Astrocyte (in vitro differentiated cells and primary cell): ENCODE data around the gene TMEM267. TPM values are rescaled to one million over a fixed set of nuclear protein-coding genes. Genes with fewer than 3 reads are reported as not detected.

ENCODE experiments used
- DNase-seq: peaks from one replicate; pipeline ENCODE4 v3.0.0-alpha.2; 2010; ENCODE audit warnings: low read depth
- FAIRE-seq: peaks from 2 replicates; lab custom pipeline; 2011; peaks lifted over from hg19 to GRCh38; lab: Jason Lieb, UNC
- H2AFZ ChIP-seq: 2 replicates; pipeline ENCODE4 v1.6.0; 2012; ENCODE audit warnings: low read depth, low read length, inconsistent platforms
- H3K27ac ChIP-seq: 2 replicates; pipeline ENCODE4 v1.5.1; 2011; ENCODE audit warnings: low read depth, low read length, inconsistent platforms
- H3K27me3 ChIP-seq: 2 replicates; pipeline ENCODE4 v1.6.0; 2011; ENCODE audit warnings: low read length, inconsistent platforms; ENCODE audit not compliant: insufficient read depth
- H3K36me3 ChIP-seq: 2 replicates; pipeline ENCODE4 v1.5.1; 2011; ENCODE audit warnings: low read length, inconsistent platforms; ENCODE audit not compliant: insufficient read depth
- H3K4me1 ChIP-seq: 2 replicates; pipeline ENCODE4 v1.5.1; 2011; ENCODE audit warnings: low read length, inconsistent platforms; ENCODE audit not compliant: insufficient read depth
- H3K4me2 ChIP-seq: 2 replicates; pipeline ENCODE4 v1.6.0; 2012; ENCODE audit warnings: low read length, inconsistent platforms
- H3K4me3 ChIP-seq: 2 replicates; pipeline ENCODE4 v1.5.1; 2011; ENCODE audit warnings: low read depth, mild to moderate bottlenecking, low read length, inconsistent platforms; ENCODE audit not compliant: insufficient read depth
- H3K79me2 ChIP-seq: 2 replicates; pipeline ENCODE4 v1.6.0; 2012; ENCODE audit warnings: mild to moderate bottlenecking, low read length, inconsistent platforms; ENCODE audit not compliant: insufficient read depth
- H3K9ac ChIP-seq: 2 replicates; pipeline ENCODE4 v1.6.0; 2012; ENCODE audit warnings: mild to moderate bottlenecking, low read length, inconsistent platforms
- H3K9me3 ChIP-seq: 2 replicates; pipeline ENCODE4 v1.5.1; 2012; ENCODE audit warnings: low read depth, mild to moderate bottlenecking, low read length, inconsistent platforms; ENCODE audit not compliant: insufficient read depth
- H4K20me1 ChIP-seq: 2 replicates; pipeline ENCODE4 v1.6.0; 2012; ENCODE audit warnings: low read length, inconsistent platforms; ENCODE audit not compliant: insufficient read depth
- H3K27ac Mint-ChIP-seq: one replicate; pipeline ENCODE4 v1.8.0; 2021; ENCODE audit warnings: mild to moderate bottlenecking, mixed read lengths; ENCODE audit not compliant: unreplicated experiment
- H3K27me3 Mint-ChIP-seq: one replicate; pipeline ENCODE4 v1.8.0; 2021; ENCODE audit warnings: low read depth, mixed read lengths; ENCODE audit not compliant: unreplicated experiment
- H3K36me3 Mint-ChIP-seq: one replicate; pipeline ENCODE4 v1.8.0; 2021; ENCODE audit warnings: low read depth, mixed read lengths; ENCODE audit not compliant: unreplicated experiment
- H3K4me1 Mint-ChIP-seq: one replicate; pipeline ENCODE4 v1.8.0; 2021; ENCODE audit warnings: low read depth, mixed read lengths; ENCODE audit not compliant: unreplicated experiment
- H3K4me3 Mint-ChIP-seq: one replicate; pipeline ENCODE4 v1.8.0; 2021; ENCODE audit warnings: mild to moderate bottlenecking, moderate library complexity, mixed read lengths; ENCODE audit not compliant: unreplicated experiment
- H3K9me3 Mint-ChIP-seq: one replicate; pipeline ENCODE4 v1.8.0; 2021; ENCODE audit warnings: mild to moderate bottlenecking, mixed read lengths; ENCODE audit not compliant: unreplicated experiment
- EZH2 ChIP-seq: IDR thresholded peaks from 2 replicates; pipeline ENCODE4 v1.6.1; 2012; ENCODE audit warnings: mild to moderate bottlenecking, low read length, inconsistent platforms; ENCODE audit not compliant: insufficient read depth
- total RNA-seq: library from RNA; stranded (reverse); gene quantifications from 2 replicates; pipeline ENCODE4 v1.2.1, GENCODE V29; 2021
- TF ChIP-seq, protein P1 (sequence below): IDR thresholded peaks from 2 replicates; pipeline ENCODE4 v1.5.1; 2011; ENCODE audit warnings: low read depth, mild to moderate bottlenecking, inconsistent platforms, low read length, moderate library complexity; ENCODE audit not compliant: insufficient read depth

Gene TMEM267
- total RNA-seq, 1 donor from 2014 or later = 20.9 TPM

DNA sequence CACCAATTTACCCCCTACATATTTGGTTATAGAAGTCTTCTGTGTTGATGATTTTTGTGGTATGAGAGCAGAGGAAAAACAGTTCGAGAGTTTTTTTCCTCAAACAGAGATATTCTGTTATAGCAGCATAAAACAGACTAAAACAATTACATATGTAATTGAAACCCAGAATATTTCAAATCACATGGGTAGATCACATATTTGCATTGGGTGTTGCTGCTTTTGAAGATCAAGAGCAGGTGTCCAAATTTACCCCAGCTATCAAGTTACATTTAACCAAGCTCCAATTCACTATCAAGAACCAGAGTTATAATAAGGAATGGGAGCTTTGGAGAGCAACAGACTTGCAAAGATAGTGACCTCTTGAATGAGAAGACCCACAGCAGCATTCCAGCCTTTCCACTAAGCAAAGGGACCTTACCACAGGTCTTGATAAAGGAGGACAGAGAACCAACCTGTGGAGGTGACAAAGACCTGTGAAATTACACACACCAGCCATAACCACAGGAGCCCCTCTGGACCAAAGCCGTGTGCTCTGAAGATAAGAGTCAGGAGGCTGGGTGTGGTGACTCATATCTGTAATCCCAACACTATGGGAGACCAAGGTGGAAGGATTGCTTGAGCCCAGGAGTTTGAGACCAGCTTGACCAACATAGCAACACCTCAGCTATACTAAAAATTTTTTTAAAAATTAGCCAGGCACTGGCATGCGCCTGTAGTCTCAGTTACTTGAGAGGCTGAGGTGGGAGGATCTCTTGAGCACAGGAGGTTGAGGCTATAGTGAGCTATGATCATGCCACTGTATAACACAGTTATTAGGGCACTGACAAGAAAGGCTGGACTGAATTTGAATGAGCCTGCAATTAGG is 67.5 kb downstream of the TMEM267 start:
- peaks cover 8% of the 10 kb centered on the region for H3K4me1 Mint-ChIP-seq
- FAIRE-seq (no peak), DNase-seq (peak; percentile 45)
- Histone ChIP-seq H3K9me3 (no peaks in the 10 kb centered on the region), H3K4me1 (peaks cover 3% of the 10 kb centered on the region), H2AFZ (no peak overlapping the region), H3K4me2 (no peak overlapping the region), H3K79me2 (no peaks in the 10 kb centered on the region), H3K4me3 (no peak overlapping the region), H3K27ac (no peak overlapping the region), H3K36me3 (no peaks in the 10 kb centered on the region), H3K27me3 (no peaks in the 10 kb centered on the region), H4K20me1 (no peaks in the 10 kb centered on the region), H3K9ac (no peak overlapping the region)
- no peak for TF ChIP-seq EZH2
- no peaks in the 10 kb centered on the region for H3K36me3 Mint-ChIP-seq
- H3K9me3 Mint-ChIP-seq = no peaks in the 10 kb centered on the region
- no peak overlapping the region for H3K27ac Mint-ChIP-seq
- H3K4me3 Mint-ChIP-seq = no peak overlapping the region
- peaks cover 4% of the 10 kb centered on the region for H3K27me3 Mint-ChIP-seq

DNA sequence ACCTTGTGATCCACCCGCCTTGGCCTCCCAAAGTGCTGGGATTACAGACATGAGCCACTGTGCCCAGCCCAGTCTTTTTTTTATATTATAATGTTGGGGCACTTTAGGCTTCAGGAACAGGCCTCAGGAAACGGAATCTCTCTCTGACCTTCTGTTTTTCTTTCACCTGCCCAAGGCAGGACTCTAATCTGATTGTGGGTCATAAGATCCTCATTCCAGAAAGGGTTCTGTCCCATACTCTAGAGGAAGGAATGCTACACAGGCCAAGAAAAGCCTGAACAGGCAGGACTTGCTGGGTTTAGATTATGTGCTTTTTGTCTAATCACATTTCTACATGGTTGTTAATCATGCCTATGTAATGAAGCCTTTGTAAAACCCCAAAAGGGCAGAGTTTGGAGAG is 69.7 kb downstream of the TMEM267 start:
- DNase-seq (no peak), FAIRE-seq (no peak)
- Histone ChIP-seq H4K20me1 (no peaks in the 10 kb centered on the region), H3K9ac (no peak overlapping the region), H3K79me2 (no peaks in the 10 kb centered on the region), H3K4me1 (no peaks in the 10 kb centered on the region), H2AFZ (no peak overlapping the region), H3K4me2 (no peak overlapping the region), H3K9me3 (no peaks in the 10 kb centered on the region), H3K36me3 (no peaks in the 10 kb centered on the region), H3K27me3 (no peaks in the 10 kb centered on the region), H3K4me3 (no peak overlapping the region), H3K27ac (no peak overlapping the region)
- Mint-ChIP-seq H3K27me3 (peaks cover 6% of the 10 kb centered on the region), H3K36me3 (no peaks in the 10 kb centered on the region), H3K4me1 (peaks cover 4% of the 10 kb centered on the region), H3K9me3 (no peaks in the 10 kb centered on the region), H3K27ac (no peak overlapping the region), H3K4me3 (no peak overlapping the region)
- TF ChIP-seq EZH2 = no peak
- TF ChIP-seq, protein P1, sequence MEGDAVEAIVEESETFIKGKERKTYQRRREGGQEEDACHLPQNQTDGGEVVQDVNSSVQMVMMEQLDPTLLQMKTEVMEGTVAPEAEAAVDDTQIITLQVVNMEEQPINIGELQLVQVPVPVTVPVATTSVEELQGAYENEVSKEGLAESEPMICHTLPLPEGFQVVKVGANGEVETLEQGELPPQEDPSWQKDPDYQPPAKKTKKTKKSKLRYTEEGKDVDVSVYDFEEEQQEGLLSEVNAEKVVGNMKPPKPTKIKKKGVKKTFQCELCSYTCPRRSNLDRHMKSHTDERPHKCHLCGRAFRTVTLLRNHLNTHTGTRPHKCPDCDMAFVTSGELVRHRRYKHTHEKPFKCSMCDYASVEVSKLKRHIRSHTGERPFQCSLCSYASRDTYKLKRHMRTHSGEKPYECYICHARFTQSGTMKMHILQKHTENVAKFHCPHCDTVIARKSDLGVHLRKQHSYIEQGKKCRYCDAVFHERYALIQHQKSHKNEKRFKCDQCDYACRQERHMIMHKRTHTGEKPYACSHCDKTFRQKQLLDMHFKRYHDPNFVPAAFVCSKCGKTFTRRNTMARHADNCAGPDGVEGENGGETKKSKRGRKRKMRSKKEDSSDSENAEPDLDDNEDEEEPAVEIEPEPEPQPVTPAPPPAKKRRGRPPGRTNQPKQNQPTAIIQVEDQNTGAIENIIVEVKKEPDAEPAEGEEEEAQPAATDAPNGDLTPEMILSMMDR = no peak

- Histone ChIP-seq H3K36me3 (no peaks in the 10 kb centered on the region), H3K79me2 (no peaks in the 10 kb centered on the region), H3K27me3 (no peaks in the 10 kb centered on the region), H3K9ac (no peak overlapping the region), H3K4me2 (no peak overlapping the region), H3K9me3 (no peaks in the 10 kb centered on the region), H3K27ac (no peak overlapping the region), H2AFZ (no peak overlapping the region), H3K4me1 (no peaks in the 10 kb centered on the region), H4K20me1 (no peaks in the 10 kb centered on the region), H3K4me3 (no peak overlapping the region)
- DNase-seq (no peak), FAIRE-seq (no peak)
- no peak overlapping the region for H3K27ac Mint-ChIP-seq
- peaks cover 4% of the 10 kb centered on the region for H3K4me1 Mint-ChIP-seq
- peaks cover 6% of the 10 kb centered on the region for H3K27me3 Mint-ChIP-seq
- no peak overlapping the region for H3K4me3 Mint-ChIP-seq
- no peaks in the 10 kb centered on the region for H3K9me3 Mint-ChIP-seq
- H3K36me3 Mint-ChIP-seq = no peaks in the 10 kb centered on the region
- no peak for TF ChIP-seq EZH2
- TF ChIP-seq, protein P1 = no peak
Measured at GRCh38 chr5:43412644-43413043, 71.0 kb downstream of the TMEM267 start.
